ENCODE results near the gene HOXD8.

The HOXD8 gene

DNA sequence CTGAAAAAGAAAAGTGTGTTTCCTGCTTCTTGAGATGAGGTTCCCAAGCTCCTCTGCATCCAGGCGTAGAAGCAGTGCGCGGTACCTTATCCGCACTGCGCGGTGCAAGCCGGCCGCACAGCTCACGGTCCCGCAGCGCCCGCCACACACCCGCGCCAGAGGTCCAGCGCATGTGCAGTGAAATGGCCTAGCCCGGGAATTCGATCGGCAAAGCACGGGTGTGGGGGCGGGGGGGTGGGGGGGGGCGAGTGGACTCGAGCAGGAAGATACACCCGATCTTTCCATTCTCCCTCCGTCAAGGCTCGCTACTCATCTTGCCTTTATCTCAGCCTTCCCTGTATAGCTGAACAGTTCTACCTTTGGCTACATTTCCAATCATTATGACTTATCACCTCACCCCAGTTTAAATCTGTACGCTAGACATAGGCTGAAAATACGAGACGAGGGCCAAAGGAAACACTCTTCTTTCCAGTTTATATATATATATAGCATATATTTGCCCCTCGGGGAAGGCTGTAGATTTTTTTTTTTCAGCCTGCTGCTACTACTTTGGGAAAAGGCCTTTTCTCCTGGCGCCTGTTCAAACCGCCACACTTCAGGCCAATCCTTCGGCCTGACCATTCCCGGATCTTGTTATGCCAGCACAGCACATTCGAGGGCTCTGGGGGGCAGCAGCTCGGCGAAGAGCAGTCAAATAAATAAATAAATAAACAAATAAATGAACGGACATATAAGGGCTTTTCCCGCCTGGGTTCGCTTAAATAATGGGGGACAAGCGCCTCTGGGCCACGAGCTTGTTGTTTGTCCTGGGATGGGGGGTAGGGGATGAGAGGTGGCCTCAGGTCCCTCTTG is 10.4 kb downstream of the HOXD8 start:
- H3K79me2 ChIP-seq (ENCODE audit: insufficient read depth, low read length), result no peaks in the 10 kb centered on the region
- no peaks in the 10 kb centered on the region for H3K36me3 ChIP-seq (ENCODE audit: low read length)
- no peaks in the 10 kb centered on the region for H3K27me3 ChIP-seq (ENCODE audit: low read length)
- H3K9ac ChIP-seq (ENCODE audit: low read length), result no peak overlapping the region
- H2AFZ ChIP-seq (ENCODE audit: low read depth, low read length, severe bottlenecking), result no peak overlapping the region
- H3K4me2 ChIP-seq (ENCODE audit: low read depth, low read length, poor library complexity, severe bottlenecking), result no peak overlapping the region
- no peak overlapping the region for H3K27ac ChIP-seq (ENCODE audit: low read depth, low read length)
- no peaks in the 10 kb centered on the region for H3K9me2 ChIP-seq (replicated peaks; ENCODE audit: insufficient read depth, low read length)
- H3F3A ChIP-seq (ENCODE audit: insufficient read depth), result no peaks in the 10 kb centered on the region
- H3K4me3 ChIP-seq (ENCODE audit: insufficient read depth, low read length, poor library complexity, severe bottlenecking), result no peak overlapping the region
- no peaks in the 10 kb centered on the region for H3K9me3 ChIP-seq (ENCODE audit: insufficient read depth, low read length)
- TF ChIP-seq, protein P1, sequence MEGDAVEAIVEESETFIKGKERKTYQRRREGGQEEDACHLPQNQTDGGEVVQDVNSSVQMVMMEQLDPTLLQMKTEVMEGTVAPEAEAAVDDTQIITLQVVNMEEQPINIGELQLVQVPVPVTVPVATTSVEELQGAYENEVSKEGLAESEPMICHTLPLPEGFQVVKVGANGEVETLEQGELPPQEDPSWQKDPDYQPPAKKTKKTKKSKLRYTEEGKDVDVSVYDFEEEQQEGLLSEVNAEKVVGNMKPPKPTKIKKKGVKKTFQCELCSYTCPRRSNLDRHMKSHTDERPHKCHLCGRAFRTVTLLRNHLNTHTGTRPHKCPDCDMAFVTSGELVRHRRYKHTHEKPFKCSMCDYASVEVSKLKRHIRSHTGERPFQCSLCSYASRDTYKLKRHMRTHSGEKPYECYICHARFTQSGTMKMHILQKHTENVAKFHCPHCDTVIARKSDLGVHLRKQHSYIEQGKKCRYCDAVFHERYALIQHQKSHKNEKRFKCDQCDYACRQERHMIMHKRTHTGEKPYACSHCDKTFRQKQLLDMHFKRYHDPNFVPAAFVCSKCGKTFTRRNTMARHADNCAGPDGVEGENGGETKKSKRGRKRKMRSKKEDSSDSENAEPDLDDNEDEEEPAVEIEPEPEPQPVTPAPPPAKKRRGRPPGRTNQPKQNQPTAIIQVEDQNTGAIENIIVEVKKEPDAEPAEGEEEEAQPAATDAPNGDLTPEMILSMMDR (IDR thresholded peaks at IDR 0.05; ENCODE audit: insufficient read depth, low read length, poor library complexity, severe bottlenecking), result no peak
- TF ChIP-seq EZH2phosphoT487 (conservative IDR thresholded peaks at IDR 0.05; ENCODE audit: low read length), result no peak
- H4K20me1 ChIP-seq (ENCODE audit: low read depth, low read length), result no peaks in the 10 kb centered on the region

DNA sequence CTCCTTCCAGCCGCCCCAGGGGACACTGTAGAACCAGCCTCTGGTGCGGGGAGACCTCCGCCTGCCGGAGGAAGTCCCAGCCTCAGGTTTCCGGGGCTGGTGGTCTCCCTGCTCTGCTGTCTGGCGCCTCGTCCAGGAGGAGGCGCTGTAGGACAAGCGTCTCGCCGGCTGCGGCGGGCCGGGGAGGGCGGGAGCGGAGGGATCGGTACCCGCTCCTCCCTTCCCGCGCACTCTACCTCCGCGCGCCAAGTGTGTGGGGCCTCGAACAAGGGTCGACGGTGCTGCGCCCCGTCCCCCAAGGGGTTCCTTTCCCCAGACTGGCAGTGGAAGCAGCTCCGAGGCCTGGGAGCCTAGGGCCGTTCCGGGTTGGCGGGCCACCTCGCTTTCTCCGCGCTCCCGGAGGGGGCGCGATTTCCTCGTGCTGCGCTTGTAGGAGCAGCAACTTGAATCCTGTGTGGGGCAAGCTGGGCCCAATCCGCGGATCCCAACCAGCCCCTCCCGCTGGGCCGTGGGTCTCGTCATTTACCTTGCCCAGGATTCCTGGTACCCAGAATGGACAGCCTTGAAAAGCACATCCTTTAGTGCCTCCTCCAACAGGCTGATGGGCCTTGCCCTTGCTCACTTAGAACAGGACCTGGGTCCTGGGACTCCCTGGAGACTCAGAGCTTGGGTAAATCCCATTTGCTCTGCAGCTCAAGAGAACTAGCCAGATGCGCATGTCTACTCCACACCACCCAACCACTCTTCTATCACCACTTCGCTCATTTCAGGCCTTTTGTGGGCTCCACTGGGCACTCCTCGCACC is 11.2 kb downstream of the HOXD8 start:
- TF ChIP-seq, protein P1 (IDR thresholded peaks at IDR 0.05; ENCODE audit: insufficient read depth, low read length, poor library complexity, severe bottlenecking), result peak; percentile 39
- TF ChIP-seq EZH2phosphoT487 (conservative IDR thresholded peaks at IDR 0.05; ENCODE audit: low read length), result no peak
- Histone ChIP-seq H3K9ac (ENCODE audit: low read length) (no peak overlapping the region), H3K9me2 (replicated peaks; ENCODE audit: insufficient read depth, low read length) (no peaks in the 10 kb centered on the region), H3K9me3 (ENCODE audit: insufficient read depth, low read length) (no peaks in the 10 kb centered on the region), H3K4me2 (ENCODE audit: low read depth, low read length, poor library complexity, severe bottlenecking) (no peak overlapping the region), H3K79me2 (ENCODE audit: insufficient read depth, low read length) (no peaks in the 10 kb centered on the region), H2AFZ (ENCODE audit: low read depth, low read length, severe bottlenecking) (no peak overlapping the region), H4K20me1 (ENCODE audit: low read depth, low read length) (no peaks in the 10 kb centered on the region), H3K27ac (ENCODE audit: low read depth, low read length) (no peak overlapping the region), H3K4me3 (ENCODE audit: insufficient read depth, low read length, poor library complexity, severe bottlenecking) (no peak overlapping the region), H3F3A (ENCODE audit: insufficient read depth) (no peaks in the 10 kb centered on the region), H3K36me3 (ENCODE audit: low read length) (no peaks in the 10 kb centered on the region), H3K27me3 (ENCODE audit: low read length) (no peaks in the 10 kb centered on the region)

GRCh38 chr2:176142281-176142680 is 12.8 kb downstream of the HOXD8 start:
- no peak overlapping the region for H3K9ac ChIP-seq (ENCODE audit: low read length)
- H4K20me1 ChIP-seq (ENCODE audit: low read depth, low read length), result no peaks in the 10 kb centered on the region
- no peak overlapping the region for H3K4me2 ChIP-seq (ENCODE audit: low read depth, low read length, poor library complexity, severe bottlenecking)
- no peaks in the 10 kb centered on the region for H3F3A ChIP-seq (ENCODE audit: insufficient read depth)
- no peaks in the 10 kb centered on the region for H3K9me2 ChIP-seq (replicated peaks; ENCODE audit: insufficient read depth, low read length)
- H3K27ac ChIP-seq (ENCODE audit: low read depth, low read length), result no peak overlapping the region
- H3K79me2 ChIP-seq (ENCODE audit: insufficient read depth, low read length), result no peaks in the 10 kb centered on the region
- TF ChIP-seq, protein P1 (IDR thresholded peaks at IDR 0.05; ENCODE audit: insufficient read depth, low read length, poor library complexity, severe bottlenecking), result no peak
- no peak for TF ChIP-seq EZH2phosphoT487 (conservative IDR thresholded peaks at IDR 0.05; ENCODE audit: low read length)
- no peak overlapping the region for H2AFZ ChIP-seq (ENCODE audit: low read depth, low read length, severe bottlenecking)
- no peaks in the 10 kb centered on the region for H3K9me3 ChIP-seq (ENCODE audit: insufficient read depth, low read length)
- no peaks in the 10 kb centered on the region for H3K27me3 ChIP-seq (ENCODE audit: low read length)
- H3K36me3 ChIP-seq (ENCODE audit: low read length), result no peaks in the 10 kb centered on the region
- no peak overlapping the region for H3K4me3 ChIP-seq (ENCODE audit: insufficient read depth, low read length, poor library complexity, severe bottlenecking)
